ENCODE data around the gene HIVEP3. TPM values are rescaled to one million over a fixed set of nuclear protein-coding genes. Genes with fewer than 3 reads are reported as not detected.

The HIVEP3 gene
- total RNA-seq, 2 donors from 2014 or later, result 4.7 to 5.8 TPM

- Histone ChIP-seq H3K4me1 (peaks cover 0 to 22% of the 10 kb centered on the region in 2 donors), H3K27ac (no peak overlapping the region), H3K27me3 (no peaks in the 10 kb centered on the region), H3K36me3 (no peaks in the 10 kb centered on the region), H3K9me3 (no peaks in the 10 kb centered on the region), H3K4me3 (no peak overlapping the region)
- TF ChIP-seq CTCF (IDR thresholded peaks at IDR 0.05), result no peak
- no peak for DNase-seq (ENCODE audit: low spot score)
Measured at GRCh38 chr1:41856944-41857285, 61.8 kb downstream of the HIVEP3 start.

GRCh38 chr1:41856151-41856943 is 62.4 kb downstream of the HIVEP3 start:
- Histone ChIP-seq H3K27me3 (no peaks in the 10 kb centered on the region), H3K36me3 (no peaks in the 10 kb centered on the region), H3K27ac (no peak overlapping the region), H3K4me1 (peaks cover 0 to 25% of the 10 kb centered on the region in 2 donors), H3K4me3 (no peak overlapping the region), H3K9me3 (no peaks in the 10 kb centered on the region)
- DNase-seq (ENCODE audit: low spot score), result no peak
- no peak for TF ChIP-seq CTCF (IDR thresholded peaks at IDR 0.05)

GRCh38 chr1:41855713-41856112 is 63.0 kb downstream of the HIVEP3 start:
- H3K36me3 ChIP-seq, result no peaks in the 10 kb centered on the region
- no peaks in the 10 kb centered on the region for H3K9me3 ChIP-seq
- H3K27me3 ChIP-seq, result no peaks in the 10 kb centered on the region
- no peak overlapping the region for H3K27ac ChIP-seq
- H3K4me3 ChIP-seq, result no peak overlapping the region
- no peak for DNase-seq (ENCODE audit: low spot score)
- peaks cover 0 to 25% of the 10 kb centered on the region in 2 donors for H3K4me1 ChIP-seq
- TF ChIP-seq CTCF (IDR thresholded peaks at IDR 0.05), result no peak

- Histone ChIP-seq H3K27me3 (no peaks in the 10 kb centered on the region), H3K4me3 (no peak overlapping the region), H3K36me3 (no peaks in the 10 kb centered on the region), H3K9me3 (no peaks in the 10 kb centered on the region), H3K4me1 (peaks cover 0 to 25% of the 10 kb centered on the region in 2 donors), H3K27ac (peak overlapping the region in 1 of 2 donors; percentile 58)
- no peak for DNase-seq (ENCODE audit: low spot score)
- TF ChIP-seq CTCF (IDR thresholded peaks at IDR 0.05), result no peak
Measured at GRCh38 chr1:41853907-41854306, 64.8 kb downstream of the HIVEP3 start.

- Histone ChIP-seq H3K4me1 (peaks cover 0 to 35% of the 10 kb centered on the region in 2 donors), H3K9me3 (no peaks in the 10 kb centered on the region), H3K27ac (peak overlapping the region in 1 of 2 donors; percentile 58), H3K27me3 (no peaks in the 10 kb centered on the region), H3K4me3 (no peak overlapping the region), H3K36me3 (no peaks in the 10 kb centered on the region)
- TF ChIP-seq CTCF (IDR thresholded peaks at IDR 0.05), result no peak
- DNase-seq (ENCODE audit: low spot score), result no peak
Measured at GRCh38 chr1:41852091-41852490, 66.6 kb downstream of the HIVEP3 start.

GRCh38 chr1:41851589-41851988 is 67.1 kb downstream of the HIVEP3 start:
- DNase-seq (ENCODE audit: low spot score), result no peak
- Histone ChIP-seq H3K4me3 (no peak overlapping the region), H3K4me1 (peaks cover 0 to 37% of the 10 kb centered on the region in 2 donors), H3K27me3 (no peaks in the 10 kb centered on the region), H3K9me3 (no peaks in the 10 kb centered on the region), H3K27ac (no peak overlapping the region), H3K36me3 (no peaks in the 10 kb centered on the region)
- no peak for TF ChIP-seq CTCF (IDR thresholded peaks at IDR 0.05)

Data from right atrium auricular region (tissue), 2 donors.